Kidney epithelial cell (primary cell): ENCODE results near the gene CNKSR1. TPM values are rescaled to one million over a fixed set of nuclear protein-coding genes. Genes with fewer than 3 reads are reported as not detected.
"Not testable (repeated sequence)": the region's sequence is repeated elsewhere in the genome, so short reads cannot be mapped to it uniquely, and the experiment has no call there.

ENCODE experiments used
- DNase-seq: peaks from one replicate; pipeline ENCODE4 v3.0.0-alpha.2; 2010; ENCODE audit warnings: low read depth
- H3K27me3 ChIP-seq: 2 replicates; pipeline ENCODE4 v1.6.0; 2011; ENCODE audit warnings: low read length; ENCODE audit not compliant: control insufficient read depth, insufficient read depth
- H3K36me3 ChIP-seq: 2 replicates; pipeline ENCODE4 v1.5.1; 2011; ENCODE audit warnings: low read length; ENCODE audit not compliant: control insufficient read depth, insufficient read depth
- H3K4me3 ChIP-seq: 2 replicates; pipeline ENCODE4 v1.5.1; 2011; ENCODE audit warnings: low read depth, mild to moderate bottlenecking, control low read depth, low read length
- total RNA-seq: library from RNA; depleted of rRNA; stranded (reverse); fragments of >200 nt; gene quantifications from 2 replicates; pipeline ENCODE4 v1.2.3, GENCODE V29; 2015
- TF ChIP-seq, protein P1 (sequence below): IDR thresholded peaks from 2 replicates; pipeline ENCODE4 v1.5.1; 2011; ENCODE audit warnings: mild to moderate bottlenecking, moderate library complexity, low read length, control low read depth, inconsistent platforms; ENCODE audit not compliant: insufficient read depth, poor library complexity, severe bottlenecking

CNKSR1 gene
- total RNA-seq, 1 donor from 2014 or later, result 15.2 TPM

DNA sequence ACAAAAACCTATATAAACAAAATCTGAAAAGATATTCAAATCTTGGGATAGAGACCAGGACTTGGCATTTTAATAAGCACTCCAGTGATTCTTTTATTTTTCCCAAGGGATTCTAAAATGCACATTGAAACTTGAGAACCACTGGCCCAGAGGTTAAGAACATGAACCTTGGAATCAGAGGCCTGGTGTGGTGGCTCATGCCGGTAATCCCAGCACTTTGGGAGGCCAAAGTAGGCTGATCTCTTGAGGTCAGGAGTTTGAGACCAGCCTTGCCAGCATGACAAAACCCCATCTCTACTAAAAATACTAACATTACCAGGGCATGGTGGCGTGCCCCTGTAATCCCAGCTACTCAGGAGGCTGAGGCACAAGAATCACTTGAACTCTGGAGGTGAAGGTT lies 43.8 kb downstream of the CNKSR1 start:
- DNase-seq, result no peak

DNA sequence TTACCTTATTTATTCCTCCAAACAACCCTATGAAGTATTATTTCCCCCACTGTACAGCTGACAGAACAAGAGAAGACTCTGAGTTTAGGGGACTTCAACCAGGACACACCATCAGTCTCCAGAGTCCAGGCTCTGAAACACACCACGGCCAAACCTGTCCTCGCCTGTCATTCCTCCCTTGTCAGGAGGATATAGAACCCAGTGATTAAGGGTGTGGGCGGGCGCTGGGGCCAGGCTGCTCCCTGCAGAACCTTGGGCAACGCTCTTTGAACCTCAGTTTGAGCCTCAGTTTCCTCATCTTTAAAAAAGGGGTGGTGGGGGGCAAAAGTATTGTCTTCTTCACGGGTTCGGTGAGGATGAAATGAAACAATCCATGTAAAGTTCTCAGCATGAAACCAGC lies 47.3 kb downstream of the CNKSR1 start:
- Histone ChIP-seq H3K36me3 (no peaks in the 10 kb centered on the region), H3K4me3 (no peak overlapping the region), H3K27me3 (peaks cover 5% of the 10 kb centered on the region)
- TF ChIP-seq, protein P1, sequence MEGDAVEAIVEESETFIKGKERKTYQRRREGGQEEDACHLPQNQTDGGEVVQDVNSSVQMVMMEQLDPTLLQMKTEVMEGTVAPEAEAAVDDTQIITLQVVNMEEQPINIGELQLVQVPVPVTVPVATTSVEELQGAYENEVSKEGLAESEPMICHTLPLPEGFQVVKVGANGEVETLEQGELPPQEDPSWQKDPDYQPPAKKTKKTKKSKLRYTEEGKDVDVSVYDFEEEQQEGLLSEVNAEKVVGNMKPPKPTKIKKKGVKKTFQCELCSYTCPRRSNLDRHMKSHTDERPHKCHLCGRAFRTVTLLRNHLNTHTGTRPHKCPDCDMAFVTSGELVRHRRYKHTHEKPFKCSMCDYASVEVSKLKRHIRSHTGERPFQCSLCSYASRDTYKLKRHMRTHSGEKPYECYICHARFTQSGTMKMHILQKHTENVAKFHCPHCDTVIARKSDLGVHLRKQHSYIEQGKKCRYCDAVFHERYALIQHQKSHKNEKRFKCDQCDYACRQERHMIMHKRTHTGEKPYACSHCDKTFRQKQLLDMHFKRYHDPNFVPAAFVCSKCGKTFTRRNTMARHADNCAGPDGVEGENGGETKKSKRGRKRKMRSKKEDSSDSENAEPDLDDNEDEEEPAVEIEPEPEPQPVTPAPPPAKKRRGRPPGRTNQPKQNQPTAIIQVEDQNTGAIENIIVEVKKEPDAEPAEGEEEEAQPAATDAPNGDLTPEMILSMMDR, result no peak
- no peak for DNase-seq

More for the DNA sequence above, 43.8 kb downstream of the CNKSR1 start:
- TF ChIP-seq, protein P1, result no peak
- Histone ChIP-seq H3K4me3 (no peak overlapping the region), H3K36me3 (no peaks in the 10 kb centered on the region), H3K27me3 (peaks cover 5% of the 10 kb centered on the region)

DNA sequence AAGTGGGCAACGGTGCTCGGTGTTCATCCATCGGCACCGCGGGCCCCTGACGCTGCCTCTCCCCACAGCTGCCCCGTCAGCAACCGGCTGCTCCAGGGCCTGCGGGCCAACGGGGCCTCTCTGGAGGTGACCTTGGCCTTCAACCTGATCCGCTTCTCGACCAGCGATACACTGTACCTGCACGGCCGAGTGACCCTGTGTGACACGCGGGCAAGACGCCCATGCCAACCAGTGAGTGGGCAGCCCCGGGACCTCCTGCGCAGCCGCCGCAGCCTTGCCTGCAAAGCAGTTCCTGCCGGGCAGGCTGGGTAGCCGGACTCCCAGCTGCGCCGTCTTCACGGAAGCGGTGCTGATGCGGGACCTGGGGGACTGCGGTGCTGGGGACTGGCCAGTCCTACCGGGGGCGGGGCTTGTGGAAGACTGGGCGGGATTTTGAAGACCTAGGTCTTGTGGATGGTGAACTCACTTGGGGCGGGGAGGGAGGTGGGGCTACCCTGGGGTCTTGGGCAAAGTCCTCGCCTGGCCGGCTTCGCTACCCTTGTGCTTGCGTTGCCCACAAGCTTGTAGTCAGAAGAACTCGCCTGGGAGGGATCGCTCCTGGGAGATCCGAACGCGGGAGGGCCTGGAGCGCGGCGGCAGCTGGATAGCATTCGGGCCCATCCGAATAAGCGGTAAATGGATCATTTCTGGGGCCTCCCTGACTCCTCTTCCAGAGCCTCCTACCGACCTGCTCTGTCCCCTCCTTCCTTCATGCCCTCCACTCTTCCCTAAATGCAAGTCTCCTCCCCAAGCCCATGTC lies 47.9 kb downstream of the CNKSR1 start:
- Histone ChIP-seq H3K4me3 (peak overlapping the region; percentile 49), H3K27me3 (peaks cover 5% of the 10 kb centered on the region), H3K36me3 (no peaks in the 10 kb centered on the region)
- TF ChIP-seq, protein P1, result no peak
- no peak for DNase-seq

DNA sequence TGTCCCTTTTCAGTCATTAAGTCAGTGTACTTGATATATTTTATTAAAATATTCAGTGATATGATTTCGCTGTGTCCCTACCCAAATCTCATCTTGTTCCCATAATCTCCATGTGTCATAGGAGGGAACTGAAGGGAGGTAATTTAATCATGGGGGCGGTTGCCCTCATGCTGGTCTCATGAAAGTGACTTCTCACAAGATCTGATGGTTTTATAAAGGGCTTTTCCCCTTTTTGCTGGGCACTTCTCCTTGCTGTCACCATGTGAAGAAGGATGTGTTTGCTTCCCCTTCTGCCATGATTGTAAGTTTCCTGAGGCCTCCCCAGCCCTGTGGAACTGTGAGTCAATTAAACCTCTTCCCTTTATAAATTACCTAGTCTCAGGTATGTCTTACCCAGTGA lies 53.4 kb downstream of the CNKSR1 start:
- not testable (repeated sequence) for H3K4me3 ChIP-seq, DNase-seq, H3K27me3 ChIP-seq, H3K36me3 ChIP-seq

DNA sequence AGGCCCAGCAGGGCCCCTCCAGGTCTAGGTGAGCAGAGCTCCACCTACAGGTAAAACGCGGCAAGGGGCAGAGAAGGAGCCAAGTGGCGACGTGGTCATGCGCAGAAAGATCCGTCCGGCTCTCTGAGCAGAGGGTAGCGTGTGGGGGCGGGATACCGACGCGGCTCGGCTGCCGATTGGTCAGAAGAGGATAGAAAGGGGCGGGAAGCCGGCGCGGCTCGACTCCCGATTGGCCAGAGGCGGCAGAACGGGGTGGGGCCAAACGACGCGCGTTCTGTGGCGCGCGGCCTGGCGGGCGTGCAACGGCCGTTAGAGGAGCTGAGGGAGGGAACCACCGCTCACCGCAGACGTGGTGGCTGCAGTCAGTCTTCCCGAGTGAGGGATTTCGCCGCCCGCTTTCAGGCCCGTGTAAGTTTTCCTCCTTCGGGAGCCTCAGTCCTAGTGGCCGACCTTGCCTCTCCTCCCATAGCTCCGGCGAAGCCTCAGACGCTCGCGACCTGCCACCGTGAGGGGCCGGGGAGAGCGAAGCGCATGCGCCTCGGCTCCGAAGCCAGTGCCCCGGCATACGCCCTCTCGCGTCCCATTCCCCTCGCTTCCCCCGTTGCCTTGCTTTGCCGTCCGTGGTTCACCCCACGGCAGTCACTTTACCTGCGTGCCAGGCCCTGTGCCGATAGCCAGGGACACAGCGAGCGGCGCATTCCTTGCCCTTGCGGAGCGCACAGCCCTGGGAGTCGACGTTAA lies 56.8 kb downstream of the CNKSR1 start, which contains the start of gene CEP85:
TSS of gene CEP85 (plus strand) at position 298 of the 741 bp plus-strand sequence. CDS start 5,584 bp downstream, outside the sequence.
- TF ChIP-seq, protein P1, result peak; percentile 94
- DNase-seq, result peak; percentile 79

DNA sequence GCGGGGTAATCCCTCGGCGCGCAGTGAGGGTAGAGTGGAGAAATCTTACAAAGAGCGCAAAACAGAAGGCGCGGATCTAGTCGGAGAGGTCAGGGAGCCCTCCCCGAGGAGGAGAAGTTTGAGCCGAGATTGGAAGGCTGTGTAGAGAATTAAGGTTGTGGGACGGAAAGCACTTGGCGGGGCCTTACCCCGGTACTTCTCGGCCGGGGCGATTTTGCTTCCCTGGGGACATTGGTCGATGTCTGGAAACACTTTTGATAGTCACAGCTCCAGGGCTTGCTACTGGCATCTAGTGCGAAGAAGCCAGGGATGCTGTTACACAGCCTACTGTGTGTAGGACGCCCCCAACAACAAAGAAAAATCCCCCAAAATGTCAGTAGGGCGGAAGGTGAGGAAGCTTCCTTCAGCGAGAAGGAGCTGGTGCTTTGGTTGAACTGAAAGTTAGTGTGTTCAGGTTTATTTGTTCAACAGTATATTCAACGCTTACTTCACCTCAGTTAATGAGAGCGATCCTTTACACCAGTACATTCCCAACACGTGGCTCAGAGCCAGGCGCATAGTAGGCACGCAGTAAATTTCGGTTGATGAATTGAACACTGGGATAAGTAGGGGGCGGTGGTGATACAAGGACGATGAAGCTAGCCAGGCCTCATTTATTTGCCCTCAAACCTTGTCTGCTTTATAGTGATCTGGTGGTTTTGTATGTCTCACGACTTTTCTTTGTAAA lies 57.5 kb downstream of the CNKSR1 start:
- no peak for DNase-seq
- Histone ChIP-seq H3K27me3 (no peaks in the 10 kb centered on the region), H3K4me3 (peak overlapping the region; percentile 95), H3K36me3 (no peaks in the 10 kb centered on the region)
- TF ChIP-seq, protein P1, result peak; percentile 22

More for the DNA sequence above, 56.8 kb downstream of the CNKSR1 start, which contains the start of gene CEP85:
- H3K27me3 ChIP-seq, result no peaks in the 10 kb centered on the region
- peak within 1 kb of the TSS; percentile 95 for H3K4me3 ChIP-seq
- H3K36me3 ChIP-seq, result no peaks in the 10 kb centered on the region
